ENCODE measurements around the gene FOXI1.

FOXI1 gene

DNA sequence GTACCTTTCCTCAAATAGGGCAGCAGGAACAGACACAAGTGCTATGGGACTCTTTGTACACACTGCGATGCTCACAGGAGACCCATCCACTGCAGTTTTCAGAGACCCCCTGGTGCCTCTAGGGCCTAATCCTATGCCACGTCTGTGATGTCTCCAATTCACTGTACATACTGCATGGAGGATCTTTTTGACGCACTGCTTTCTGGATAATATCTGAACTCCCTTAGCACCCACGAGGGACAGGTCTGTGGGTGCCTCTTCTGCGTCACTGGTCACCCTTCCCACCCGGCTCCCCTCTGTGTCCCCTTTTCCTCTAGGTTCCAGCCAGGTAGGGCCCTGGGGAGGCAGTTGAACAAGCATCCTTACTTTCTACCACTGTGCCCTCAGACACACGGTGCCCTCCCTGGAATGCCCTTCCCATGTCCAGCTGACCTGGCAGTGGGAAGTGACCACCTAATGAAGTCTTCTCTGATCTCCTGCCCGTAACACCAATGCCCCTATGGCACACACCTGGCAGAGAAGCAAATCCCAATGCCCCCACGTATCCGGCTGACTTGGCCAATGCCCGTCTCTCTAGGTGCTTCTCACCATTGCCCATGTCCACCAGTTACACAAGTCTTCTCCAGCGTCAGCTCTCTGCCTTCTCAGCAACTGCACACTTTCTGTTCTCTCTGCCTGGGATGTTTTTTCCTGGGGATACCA lies 41.5 kb downstream of the FOXI1 start:
- Mint-ChIP-seq H3K27ac (no peak overlapping the region), H3K36me3 (ENCODE audit: low read depth) (no peaks in the 10 kb centered on the region), H3K27me3 (peaks cover 2% of the 10 kb centered on the region), H3K4me1 (no peaks in the 10 kb centered on the region), H3K4me3 (no peak overlapping the region), H3K9me3 (no peaks in the 10 kb centered on the region)
- no peak for DNase-seq
- ATAC-seq: no peak

DNA sequence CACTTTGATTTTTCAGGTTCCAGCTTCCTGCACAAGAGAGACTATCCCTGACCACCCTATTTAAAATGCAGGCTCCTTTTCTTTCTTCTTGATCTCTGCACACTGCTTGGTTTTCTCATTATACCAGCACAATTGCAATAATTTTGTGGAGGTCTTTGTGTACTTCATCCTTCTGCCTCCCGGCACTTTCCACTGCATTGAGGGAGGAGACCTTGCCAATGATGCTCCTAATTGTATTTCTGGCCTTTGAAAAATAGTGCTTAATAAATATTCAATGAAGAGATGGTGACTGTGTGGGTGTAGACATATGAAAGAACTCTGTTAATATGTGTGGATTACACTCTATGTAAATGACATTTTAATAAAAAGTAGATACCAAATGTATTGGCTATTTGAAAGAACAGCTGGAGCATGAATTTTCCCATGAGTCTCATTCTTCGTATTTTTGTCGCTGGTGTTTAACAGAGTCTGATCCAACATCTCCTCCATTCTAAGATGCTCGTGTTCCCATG lies 42.1 kb downstream of the FOXI1 start:
- DNase-seq (no peak), ATAC-seq (no peak)
- no peaks in the 10 kb centered on the region for H3K9me3 Mint-ChIP-seq
- no peaks in the 10 kb centered on the region for H3K36me3 Mint-ChIP-seq (ENCODE audit: low read depth)
- H3K4me1 Mint-ChIP-seq: no peaks in the 10 kb centered on the region
- H3K27me3 Mint-ChIP-seq: peaks cover 2% of the 10 kb centered on the region
- no peak overlapping the region for H3K27ac Mint-ChIP-seq
- H3K4me3 Mint-ChIP-seq: no peak overlapping the region

DNA sequence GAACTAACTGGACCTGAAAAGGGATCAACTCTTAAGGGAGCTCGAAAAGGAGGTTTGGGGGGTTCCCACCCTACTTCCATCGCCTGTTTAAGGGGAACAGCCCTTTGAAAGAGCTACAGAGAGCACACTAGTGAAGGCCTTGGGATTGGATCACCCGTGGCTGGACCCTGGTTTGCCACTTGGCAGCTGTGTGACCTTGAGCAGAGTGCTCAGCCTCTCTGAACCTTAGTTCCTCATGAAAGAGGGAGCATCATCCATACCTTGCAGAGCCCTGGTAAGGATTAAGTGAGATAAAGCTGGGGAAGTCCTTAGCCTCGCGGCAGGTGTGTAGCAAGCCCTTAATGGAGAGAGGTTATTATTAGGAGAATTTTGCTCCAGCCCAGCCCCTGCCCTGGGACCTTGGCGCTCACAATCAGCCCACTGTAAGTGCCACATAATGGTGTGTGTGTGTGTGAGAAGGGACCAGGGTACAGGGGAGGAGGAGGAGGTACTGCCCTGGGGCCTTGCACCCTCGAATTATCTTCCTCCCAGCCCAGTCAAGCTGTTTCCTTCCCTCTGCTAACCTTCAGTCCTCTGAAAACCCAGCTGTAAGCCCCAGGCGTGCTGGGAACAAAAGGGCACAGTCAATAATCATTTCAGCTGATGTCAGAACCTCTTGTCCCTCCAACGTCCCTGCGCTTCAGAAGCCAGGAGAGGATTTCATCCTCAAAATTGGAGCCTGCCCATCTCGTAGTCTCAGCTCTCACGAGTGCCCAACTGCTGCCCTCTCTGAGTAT lies 42.9 kb downstream of the FOXI1 start:
- H3K9me3 Mint-ChIP-seq: no peaks in the 10 kb centered on the region
- DNase-seq: no peak
- no peak overlapping the region for H3K4me3 Mint-ChIP-seq
- peaks cover 2% of the 10 kb centered on the region for H3K27me3 Mint-ChIP-seq
- H3K4me1 Mint-ChIP-seq: no peaks in the 10 kb centered on the region
- H3K36me3 Mint-ChIP-seq (ENCODE audit: low read depth): no peaks in the 10 kb centered on the region
- no peak overlapping the region for H3K27ac Mint-ChIP-seq
- no peak for ATAC-seq

DNA sequence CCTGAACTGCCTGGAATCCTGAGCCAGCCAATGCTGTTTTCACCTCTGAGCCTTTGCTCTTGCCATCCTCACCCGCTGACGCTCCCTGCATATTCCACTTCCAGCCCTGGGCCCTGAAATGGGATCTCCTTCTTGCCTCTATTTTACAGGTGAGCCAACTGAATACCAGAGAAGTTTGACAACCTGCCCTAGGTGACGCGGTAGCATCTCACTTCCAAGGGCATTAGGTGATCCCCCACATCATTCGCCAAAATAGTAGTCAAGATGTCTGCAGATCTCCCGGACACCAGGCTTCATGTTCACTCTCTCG lies 43.5 kb downstream of the FOXI1 start:
- no peak overlapping the region for H3K27ac Mint-ChIP-seq
- no peaks in the 10 kb centered on the region for H3K36me3 Mint-ChIP-seq (ENCODE audit: low read depth)
- DNase-seq (no peak), ATAC-seq (no peak)
- no peaks in the 10 kb centered on the region for H3K9me3 Mint-ChIP-seq
- H3K4me1 Mint-ChIP-seq: no peaks in the 10 kb centered on the region
- no peak overlapping the region for H3K4me3 Mint-ChIP-seq
- H3K27me3 Mint-ChIP-seq: peaks cover 2% of the 10 kb centered on the region

DNA sequence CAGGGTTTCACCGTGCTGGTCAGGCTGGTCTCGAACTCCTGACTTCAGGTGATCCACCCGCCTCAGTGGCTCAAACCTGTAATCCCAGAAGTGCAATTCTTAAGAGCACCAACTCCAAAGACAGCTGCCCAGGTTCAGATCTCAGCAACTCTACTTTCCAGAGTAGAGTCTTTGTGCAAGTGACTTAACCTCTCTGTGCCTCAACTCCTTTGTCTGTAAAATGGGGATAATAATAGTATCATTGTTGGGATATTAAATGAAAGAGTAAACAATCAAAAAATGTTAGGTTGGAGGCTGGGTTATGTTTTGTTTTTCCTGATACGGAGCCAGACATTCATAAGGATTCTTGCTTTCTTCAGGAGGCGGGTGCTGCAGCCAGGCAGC lies 45.0 kb downstream of the FOXI1 start:
- no peaks in the 10 kb centered on the region for H3K9me3 Mint-ChIP-seq
- H3K27me3 Mint-ChIP-seq: peaks cover 2% of the 10 kb centered on the region
- H3K36me3 Mint-ChIP-seq (ENCODE audit: low read depth): no peaks in the 10 kb centered on the region

DNA sequence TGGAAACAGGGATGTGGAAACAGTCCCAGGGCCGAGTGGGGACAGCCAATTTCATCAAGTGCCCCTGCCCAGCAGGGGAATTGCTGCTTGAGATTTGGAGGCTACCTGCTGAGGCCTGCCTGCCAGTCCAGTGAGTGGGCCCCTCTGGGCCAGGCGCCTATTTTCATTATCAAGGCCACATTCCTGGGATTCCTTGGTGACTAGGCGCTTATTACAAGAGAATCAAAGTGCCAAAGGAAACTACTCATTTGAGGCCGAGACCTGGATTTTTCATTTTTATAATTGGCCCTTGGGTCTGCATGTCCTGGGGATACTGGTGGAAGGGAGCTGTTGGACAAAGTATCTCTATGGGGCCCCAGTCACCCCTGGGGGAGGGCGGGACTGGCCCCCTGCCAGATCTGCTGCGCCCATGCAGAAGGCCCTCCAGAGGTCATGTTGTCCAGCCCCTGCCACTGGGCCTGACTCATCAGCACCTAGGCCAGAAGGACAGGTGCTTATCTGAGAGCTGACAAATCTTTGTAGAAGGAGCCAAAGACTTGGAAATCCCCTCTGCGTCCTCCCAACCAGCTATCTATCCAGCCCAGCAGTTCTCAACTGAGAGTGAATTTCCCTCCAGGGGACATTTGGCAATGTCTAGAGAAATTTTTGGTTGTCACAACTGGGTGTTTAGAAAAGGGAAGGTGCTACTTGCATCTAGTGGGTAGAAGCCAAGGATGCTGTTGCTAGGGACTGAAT lies 45.6 kb downstream of the FOXI1 start:
- peaks cover 2% of the 10 kb centered on the region for H3K27me3 Mint-ChIP-seq
- no peaks in the 10 kb centered on the region for H3K4me1 Mint-ChIP-seq
- no peak for DNase-seq
- ATAC-seq: no peak
- no peak overlapping the region for H3K27ac Mint-ChIP-seq
- no peaks in the 10 kb centered on the region for H3K36me3 Mint-ChIP-seq (ENCODE audit: low read depth)
- no peak overlapping the region for H3K4me3 Mint-ChIP-seq
- H3K9me3 Mint-ChIP-seq: no peaks in the 10 kb centered on the region

More for the DNA sequence above, 45.0 kb downstream of the FOXI1 start:
- DNase-seq (no peak), ATAC-seq (no peak)
- Mint-ChIP-seq H3K4me1 (no peaks in the 10 kb centered on the region), H3K4me3 (no peak overlapping the region), H3K27ac (no peak overlapping the region)

DNA sequence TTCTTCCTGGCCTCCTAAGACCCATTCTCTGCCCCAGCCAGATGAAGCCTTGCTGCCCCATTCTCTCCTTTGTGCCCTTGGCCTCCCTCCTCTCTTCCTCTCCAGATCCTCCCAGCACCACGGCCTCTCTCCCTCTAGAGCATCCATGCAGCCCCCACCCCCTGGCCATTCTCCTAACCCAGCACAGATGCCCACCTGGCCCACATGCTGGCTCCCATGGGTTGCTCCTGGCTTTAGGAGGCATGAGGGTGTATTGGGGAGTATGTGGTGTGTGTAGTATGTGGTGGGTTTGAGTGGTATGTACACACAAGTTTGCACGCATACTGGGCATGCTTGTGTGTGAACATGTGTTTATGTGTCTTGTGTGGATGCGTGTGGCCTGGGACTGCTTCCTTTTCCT lies 47.1 kb downstream of the FOXI1 start:
- H3K4me3 Mint-ChIP-seq: no peak overlapping the region
- no peaks in the 10 kb centered on the region for H3K4me1 Mint-ChIP-seq

DNA sequence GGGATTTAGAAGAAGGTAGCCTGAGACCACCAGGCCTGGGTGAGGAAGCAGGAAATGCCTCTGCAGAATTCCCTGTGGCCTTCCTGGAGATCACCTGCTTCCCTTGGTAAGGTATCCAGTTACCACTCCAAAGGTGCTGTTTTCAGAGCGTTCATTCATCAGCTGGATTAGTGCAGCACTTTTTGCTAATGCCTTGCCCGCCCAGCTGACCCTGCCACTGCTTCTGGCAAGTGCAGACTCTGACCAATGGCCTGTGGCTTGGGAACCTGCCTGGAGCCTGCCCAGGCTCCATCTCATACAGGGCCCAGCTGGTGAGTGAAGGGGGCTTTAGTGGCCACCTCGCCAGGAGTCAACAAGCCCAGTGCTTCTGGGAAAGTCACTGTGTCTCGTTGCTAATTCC lies 48.6 kb downstream of the FOXI1 start:
- Mint-ChIP-seq H3K27me3 (no peaks in the 10 kb centered on the region), H3K36me3 (ENCODE audit: low read depth) (no peaks in the 10 kb centered on the region), H3K4me3 (no peak overlapping the region), H3K27ac (no peak overlapping the region), H3K4me1 (no peaks in the 10 kb centered on the region), H3K9me3 (no peaks in the 10 kb centered on the region)
- ATAC-seq (no peak), DNase-seq (no peak)

More for the DNA sequence above, 47.1 kb downstream of the FOXI1 start:
- Mint-ChIP-seq H3K27ac (no peak overlapping the region), H3K27me3 (peaks cover 2% of the 10 kb centered on the region), H3K36me3 (ENCODE audit: low read depth) (no peaks in the 10 kb centered on the region), H3K9me3 (no peaks in the 10 kb centered on the region)
- no peak for DNase-seq
- ATAC-seq: no peak

DNA sequence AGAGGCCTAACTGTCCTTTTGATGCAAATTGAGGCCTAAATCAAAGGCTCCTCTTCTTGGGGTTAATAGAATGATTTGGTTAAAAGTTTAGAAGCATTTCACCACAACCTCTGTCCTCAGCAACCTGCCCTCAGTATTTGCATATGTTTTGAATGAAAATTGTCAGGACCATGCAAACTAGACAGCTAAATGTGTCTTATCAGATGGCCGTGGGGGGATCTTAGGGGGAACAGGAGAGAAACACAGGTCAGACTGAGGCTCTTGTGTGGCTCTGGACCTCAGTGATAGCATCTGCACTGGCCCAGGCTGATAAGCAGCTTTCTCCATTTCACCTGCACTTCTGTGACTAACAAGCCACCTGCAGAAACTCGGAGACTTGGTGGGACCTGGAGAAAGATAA lies 49.0 kb downstream of the FOXI1 start:
- H3K36me3 Mint-ChIP-seq (ENCODE audit: low read depth): no peaks in the 10 kb centered on the region
- H3K4me3 Mint-ChIP-seq: no peak overlapping the region

DNA sequence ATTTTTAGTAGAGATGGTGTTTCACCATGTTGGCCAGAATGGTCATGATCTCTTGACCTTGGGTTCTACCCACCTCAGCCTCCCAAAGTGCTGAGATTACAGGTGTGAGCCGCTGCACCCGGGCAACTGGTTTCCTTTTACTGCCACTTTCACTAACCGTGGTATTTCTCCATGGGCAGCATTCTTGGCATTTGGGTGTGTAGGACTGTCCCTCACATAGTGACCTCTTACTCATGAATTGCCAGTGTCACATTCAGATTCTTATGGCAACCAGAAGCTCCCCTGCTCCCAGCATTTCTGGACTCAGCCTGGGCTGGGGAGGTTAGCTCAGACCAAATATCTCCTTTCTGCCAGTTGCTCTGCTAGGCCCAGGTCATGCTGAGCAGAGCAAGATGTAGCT lies 50.1 kb downstream of the FOXI1 start:
- H3K4me3 Mint-ChIP-seq: no peak overlapping the region
- no peaks in the 10 kb centered on the region for H3K4me1 Mint-ChIP-seq
- no peak for ATAC-seq
- no peak for DNase-seq
- H3K27me3 Mint-ChIP-seq: no peaks in the 10 kb centered on the region
- H3K9me3 Mint-ChIP-seq: no peaks in the 10 kb centered on the region
- no peak overlapping the region for H3K27ac Mint-ChIP-seq
- no peaks in the 10 kb centered on the region for H3K36me3 Mint-ChIP-seq (ENCODE audit: low read depth)

More for the DNA sequence above, 49.0 kb downstream of the FOXI1 start:
- Mint-ChIP-seq H3K27me3 (no peaks in the 10 kb centered on the region), H3K4me1 (no peaks in the 10 kb centered on the region), H3K9me3 (no peaks in the 10 kb centered on the region), H3K27ac (no peak overlapping the region)
- ATAC-seq (no peak), DNase-seq (no peak)

DNA sequence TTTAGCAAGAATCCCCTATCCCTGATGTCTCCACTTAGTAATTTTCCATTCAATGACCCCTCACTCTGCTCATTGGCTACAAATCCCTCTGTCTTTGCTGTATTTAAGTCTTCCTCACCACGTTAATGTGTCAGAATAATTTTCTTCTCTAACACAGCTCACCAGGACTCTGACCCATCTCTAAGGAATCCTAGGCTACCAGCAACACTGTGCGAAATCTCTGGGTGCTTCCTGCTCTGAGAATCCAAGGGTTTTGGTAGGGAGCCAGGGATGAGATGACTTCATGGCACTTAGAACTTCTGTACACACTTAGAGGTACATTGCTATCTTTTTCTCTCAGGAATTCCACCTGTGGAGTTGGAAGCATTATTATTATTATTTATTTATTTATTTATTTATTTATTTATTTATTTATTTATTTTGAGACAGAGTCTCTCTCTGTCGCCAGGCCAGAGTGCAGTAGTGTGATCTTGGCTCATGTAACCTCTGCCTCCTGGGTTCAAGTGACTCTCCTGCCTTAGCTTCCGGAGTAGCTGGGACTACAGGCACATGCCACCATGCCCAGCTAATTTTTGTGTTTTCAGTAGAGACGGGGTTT lies 53.5 kb downstream of the FOXI1 start:
- DNase-seq (no peak), ATAC-seq (no peak)
- Mint-ChIP-seq H3K27ac (no peak overlapping the region), H3K27me3 (no peaks in the 10 kb centered on the region), H3K4me1 (no peaks in the 10 kb centered on the region), H3K36me3 (ENCODE audit: low read depth) (no peaks in the 10 kb centered on the region), H3K4me3 (no peak overlapping the region), H3K9me3 (no peaks in the 10 kb centered on the region)
